Measurements from ENCODE around the gene TCERG1L.

GRCh38 chr10:131175891-131176290 is 135.6 kb downstream of the TCERG1L start:
- TF ChIP-seq POLR2A (IDR thresholded peaks at IDR 0.05) (no peak), CTCF (IDR thresholded peaks at IDR 0.05) (no peak)
